H1 (cell line): ENCODE results near the gene CEP83. TPM values are rescaled to one million over a fixed set of nuclear protein-coding genes. Genes with fewer than 3 reads are reported as not detected.

Experiments used
- CBX8 ChIP-seq: fragments of 300-800, 300-1000 bp; sonication (generic); IDR thresholded peaks from 2 replicates; pipeline ENCODE4 v1.7.1; 2016; ENCODE audit warnings: low read depth, low read length, borderline replicate concordance
- polyA plus RNA-seq, 7 experiments: library from polyadenylated mRNA; depleted of rRNA in 3 of 7; stranded (reverse) in 5 of 7; unstranded in 2 of 7; fragments of >200 nt in 5 of 7; fragments of 200-250 nt in 2 of 7; gene quantifications; 1 replicate in 5 of 7; 2 replicates in 1 of 7; 4 replicates in 1 of 7; pipeline versions ENCODE4 v1.2.1 to v1.2.3, GENCODE V29; 2011 to 2013; ENCODE audit warnings: missing spikeins in 2 of 7, mixed read lengths in 2 of 7
- total RNA-seq: library from RNA; stranded (reverse); fragmentation: NEBNext Ultra II Directional; extraction: Animal tissue kit (Norgen Biotek cat#: 25700); gene quantifications from 2 replicates; pipeline ENCODE4 v1.2.1, GENCODE V29; 2021

Gene CEP83
- total and polyA plus RNA-seq, 2 of the 8 experiments (the other 6 are each of a cell fraction or from before 2014, with no cell fraction given) = 6.0 to 25.8 TPM

GRCh38 chr12:94267537-94267872 is 192.2 kb downstream of the CEP83 start (continued):
- no peak for TF ChIP-seq CBX8
- TF ChIP-seq, all 59 proteins: peak for 0
